22Rv1 (cell line): ENCODE data around the gene KDM5A.
"Not testable (repeated sequence)": the region's sequence is repeated elsewhere in the genome, so short reads cannot be mapped to it uniquely, and the experiment has no call there.

ENCODE experiments used
- H3K27ac ChIP-seq: fragments of 450-650 bp; 2 replicates; pipeline ENCODE4 v1.5.1; 2017
- ZFX ChIP-seq: fragments of 450-650 bp; IDR thresholded peaks from 2 replicates; pipeline ENCODE4 v1.6.1; 2017; ENCODE audit warnings: antibody characterized with exemption, borderline replicate concordance
- TF ChIP-seq, protein P1 (sequence below): fragments of 450-650 bp; IDR thresholded peaks from 2 replicates; pipeline ENCODE4 v1.5.1; 2017; ENCODE audit warnings: mild to moderate bottlenecking

The KDM5A gene

DNA sequence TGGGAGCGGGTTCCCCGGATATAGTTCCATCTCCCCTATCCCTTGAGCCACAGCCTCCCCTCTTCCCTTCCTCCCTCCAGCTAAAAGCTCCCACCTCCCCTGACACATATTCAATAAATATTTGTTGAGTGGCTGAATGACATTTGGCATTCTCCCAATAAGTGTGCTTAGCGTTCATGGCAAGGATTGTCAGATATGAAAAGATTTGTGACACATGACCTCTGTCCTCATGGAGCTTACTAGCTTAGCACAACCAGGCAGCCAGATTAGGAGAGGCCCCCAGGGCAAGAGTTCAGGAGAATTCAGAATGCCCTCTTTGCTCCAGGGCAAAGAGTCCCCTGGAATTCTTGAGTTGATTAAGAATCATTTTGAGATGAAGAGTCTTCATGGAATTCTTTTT, 152.7 kb downstream of the KDM5A start:
- TF ChIP-seq ZFX, result no peak
- TF ChIP-seq, protein P1, sequence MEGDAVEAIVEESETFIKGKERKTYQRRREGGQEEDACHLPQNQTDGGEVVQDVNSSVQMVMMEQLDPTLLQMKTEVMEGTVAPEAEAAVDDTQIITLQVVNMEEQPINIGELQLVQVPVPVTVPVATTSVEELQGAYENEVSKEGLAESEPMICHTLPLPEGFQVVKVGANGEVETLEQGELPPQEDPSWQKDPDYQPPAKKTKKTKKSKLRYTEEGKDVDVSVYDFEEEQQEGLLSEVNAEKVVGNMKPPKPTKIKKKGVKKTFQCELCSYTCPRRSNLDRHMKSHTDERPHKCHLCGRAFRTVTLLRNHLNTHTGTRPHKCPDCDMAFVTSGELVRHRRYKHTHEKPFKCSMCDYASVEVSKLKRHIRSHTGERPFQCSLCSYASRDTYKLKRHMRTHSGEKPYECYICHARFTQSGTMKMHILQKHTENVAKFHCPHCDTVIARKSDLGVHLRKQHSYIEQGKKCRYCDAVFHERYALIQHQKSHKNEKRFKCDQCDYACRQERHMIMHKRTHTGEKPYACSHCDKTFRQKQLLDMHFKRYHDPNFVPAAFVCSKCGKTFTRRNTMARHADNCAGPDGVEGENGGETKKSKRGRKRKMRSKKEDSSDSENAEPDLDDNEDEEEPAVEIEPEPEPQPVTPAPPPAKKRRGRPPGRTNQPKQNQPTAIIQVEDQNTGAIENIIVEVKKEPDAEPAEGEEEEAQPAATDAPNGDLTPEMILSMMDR, result no peak
- no peak overlapping the region for H3K27ac ChIP-seq

DNA sequence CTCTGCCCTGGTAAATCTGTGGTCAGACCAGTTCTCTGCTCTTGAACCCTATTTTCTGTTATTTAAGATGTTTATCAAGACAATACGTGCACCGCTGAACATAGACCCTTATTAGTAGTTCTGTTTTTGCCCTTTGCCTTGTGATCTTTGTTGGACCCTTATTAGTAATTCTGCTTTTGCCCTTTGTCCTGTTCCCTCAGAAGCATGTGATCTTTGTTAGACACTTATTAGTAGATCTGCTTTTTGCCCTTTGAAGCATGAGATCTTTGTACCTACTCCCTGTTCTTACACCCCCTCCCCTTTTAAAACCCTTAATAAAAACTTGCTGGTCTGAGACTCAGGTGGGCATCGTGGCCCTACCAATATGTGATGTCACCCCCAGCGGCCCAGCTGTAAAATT, 153.2 kb downstream of the KDM5A start:
- not testable (repeated sequence) for H3K27ac ChIP-seq

DNA sequence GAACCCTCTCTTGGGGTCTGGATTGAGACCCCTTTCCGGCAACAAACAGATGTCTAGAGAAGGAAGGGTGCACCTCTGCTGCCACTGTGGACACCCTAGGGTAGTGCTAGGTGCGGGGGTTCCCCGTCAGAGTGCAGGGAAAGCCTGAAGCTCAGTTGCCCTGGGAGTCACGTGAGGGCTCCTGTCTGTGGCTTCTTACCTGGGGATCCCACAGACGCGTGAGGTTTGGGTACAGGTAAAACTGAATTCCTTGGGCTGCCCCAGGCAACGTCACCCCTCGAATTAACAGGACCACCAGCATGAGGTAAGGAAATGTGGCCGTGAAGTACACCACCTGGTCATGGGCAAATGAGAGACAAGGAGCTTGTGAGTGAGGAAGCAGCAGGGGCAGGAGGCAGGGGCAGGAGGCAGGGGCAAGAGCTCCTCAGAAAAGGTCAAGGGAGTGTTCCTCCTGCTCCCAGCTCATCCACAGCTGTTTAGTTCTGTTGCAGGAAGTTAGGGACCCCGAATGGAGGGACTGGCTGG, 154.2 kb downstream of the KDM5A start:
- TF ChIP-seq, protein P1, result no peak
- TF ChIP-seq ZFX, result no peak
- no peak overlapping the region for H3K27ac ChIP-seq

DNA sequence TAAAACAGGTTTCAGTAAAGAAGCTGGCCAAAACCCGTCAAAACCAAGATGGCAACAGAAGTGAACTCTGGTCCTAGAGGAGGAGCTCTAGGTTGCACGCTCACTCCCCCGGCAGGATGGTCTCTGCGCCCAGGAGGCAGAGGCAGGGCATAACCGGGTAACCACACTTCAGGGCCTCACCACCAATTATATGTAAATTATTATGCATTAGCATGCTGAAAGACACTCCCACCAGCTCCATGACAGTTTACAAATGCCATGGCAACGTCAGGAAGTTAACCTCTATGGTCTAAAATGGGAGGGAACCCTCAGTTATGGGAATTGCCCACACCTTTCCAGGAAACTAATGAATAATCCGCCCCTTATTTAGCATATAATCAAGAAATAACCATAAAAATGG, 155.1 kb downstream of the KDM5A start:
- no peak overlapping the region for H3K27ac ChIP-seq
- TF ChIP-seq, protein P1, result no peak
- no peak for TF ChIP-seq ZFX

DNA sequence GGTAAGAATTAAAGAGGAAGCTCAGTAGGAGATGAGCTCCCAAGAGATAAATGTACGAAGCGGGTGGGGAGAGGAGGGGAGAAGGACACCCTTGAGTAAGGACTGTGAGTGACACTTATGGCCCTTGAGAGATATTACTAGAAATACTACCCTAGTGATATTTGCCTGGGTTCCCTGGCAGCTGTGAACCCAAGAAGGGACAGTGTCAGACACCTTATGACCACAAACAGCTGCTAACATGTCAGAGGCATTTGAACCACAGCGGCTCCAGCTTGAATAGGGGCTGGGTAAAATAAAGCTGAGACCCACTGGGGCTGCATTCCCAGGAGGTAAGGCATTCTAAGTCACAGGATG, 155.5 kb downstream of the KDM5A start:
- TF ChIP-seq ZFX, result no peak
- TF ChIP-seq, protein P1, result no peak
- H3K27ac ChIP-seq, result no peak overlapping the region

DNA sequence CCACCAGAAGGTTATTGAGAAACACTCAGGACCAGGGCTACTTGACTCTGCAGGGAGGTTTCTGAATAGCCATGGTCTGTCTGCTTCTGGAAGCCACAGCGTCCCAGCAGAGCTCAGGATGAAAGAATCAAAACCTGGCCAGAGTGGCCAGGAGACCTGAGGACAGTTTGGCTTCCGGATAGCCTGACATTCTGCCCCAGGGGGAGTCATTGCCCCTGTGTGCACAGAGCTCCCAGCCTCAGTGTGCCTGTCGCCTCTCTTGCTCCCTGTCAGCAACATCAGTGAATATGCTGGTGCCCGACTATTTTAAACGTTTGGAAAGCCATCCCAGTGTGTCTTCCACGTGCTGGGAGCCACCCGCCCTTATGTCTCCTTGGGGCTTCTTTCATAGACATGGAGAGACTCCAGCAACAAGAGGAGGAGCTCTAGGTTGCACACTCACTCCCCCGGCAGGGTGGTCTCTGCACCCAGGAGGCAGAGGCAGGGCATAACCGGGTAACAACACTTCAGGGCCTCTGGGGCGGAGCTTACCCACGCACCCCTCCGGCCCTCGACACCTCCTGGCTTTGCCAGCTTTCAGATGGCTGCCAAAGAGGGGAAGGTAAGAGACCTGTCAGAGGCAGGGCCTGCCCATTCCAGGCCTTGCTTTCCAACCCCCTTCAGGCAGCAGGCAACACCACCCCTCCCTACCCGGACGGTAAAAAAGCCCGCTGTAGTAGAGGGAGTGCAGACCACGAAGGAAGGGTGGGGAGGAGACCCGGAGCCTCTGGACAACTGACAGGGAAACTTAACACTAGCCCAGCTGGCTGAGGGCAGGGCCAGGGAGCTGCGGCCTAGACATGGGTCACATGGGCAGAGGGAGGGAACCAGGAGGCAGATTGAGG, 156.1 kb downstream of the KDM5A start:
- TF ChIP-seq, protein P1, result no peak
- no peak for TF ChIP-seq ZFX
- no peak overlapping the region for H3K27ac ChIP-seq

DNA sequence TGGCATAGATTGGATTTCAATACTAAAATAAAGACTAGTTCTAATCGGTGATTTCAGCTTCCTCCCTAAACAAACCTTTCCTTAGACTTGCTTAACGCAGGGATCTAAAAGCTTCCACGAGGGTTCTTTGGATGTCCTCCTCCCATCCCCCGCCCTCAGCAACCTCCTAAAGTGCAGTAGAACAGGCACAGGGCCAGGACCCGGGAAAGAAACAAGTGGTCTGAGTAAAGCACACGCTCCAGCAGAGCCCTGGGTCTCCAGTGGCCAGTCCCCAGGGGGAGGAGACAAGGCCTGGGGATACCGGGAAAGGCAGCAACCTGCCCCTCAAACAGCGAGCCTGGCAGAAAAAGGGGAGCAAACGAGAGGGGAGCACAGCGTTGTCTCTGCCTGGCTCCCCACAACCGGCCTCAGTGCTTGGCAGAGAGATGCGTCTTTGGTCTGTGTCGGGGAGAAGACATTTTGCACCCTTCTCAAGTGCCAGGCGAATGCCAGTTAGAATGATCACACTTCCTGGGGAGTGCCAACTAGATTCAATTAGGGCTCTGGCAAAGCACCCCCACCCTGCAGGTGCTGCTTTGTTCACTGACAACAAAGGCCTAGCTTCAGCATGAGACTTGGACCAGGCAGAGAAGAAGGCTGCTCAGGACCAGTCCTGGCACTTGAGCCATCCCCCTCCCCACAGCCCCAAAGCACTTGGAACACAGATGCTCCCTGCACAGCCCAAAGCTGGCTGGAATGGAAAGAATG, 158.0 kb downstream of the KDM5A start:
- no peak overlapping the region for H3K27ac ChIP-seq
- TF ChIP-seq ZFX, result no peak
- TF ChIP-seq, protein P1, result no peak
